ENCODE data around the gene H6PD.

The H6PD gene

DNA sequence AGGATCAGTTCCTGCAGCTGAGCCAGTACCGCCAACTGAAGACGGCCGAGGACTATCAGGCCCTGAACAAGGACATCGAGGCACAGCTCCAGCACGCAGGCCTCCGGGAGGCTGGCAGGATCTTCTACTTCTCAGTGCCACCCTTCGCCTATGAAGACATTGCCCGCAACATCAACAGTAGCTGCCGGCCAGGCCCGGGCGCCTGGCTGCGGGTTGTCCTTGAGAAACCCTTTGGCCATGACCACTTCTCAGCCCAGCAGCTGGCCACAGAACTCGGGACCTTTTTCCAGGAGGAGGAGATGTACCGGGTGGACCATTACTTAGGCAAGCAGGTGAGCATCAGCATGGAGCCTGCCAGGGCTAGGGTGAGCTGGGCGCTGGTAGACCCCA, 10.7 kb downstream of the H6PD start:
- TF ChIP-seq, protein P1, sequence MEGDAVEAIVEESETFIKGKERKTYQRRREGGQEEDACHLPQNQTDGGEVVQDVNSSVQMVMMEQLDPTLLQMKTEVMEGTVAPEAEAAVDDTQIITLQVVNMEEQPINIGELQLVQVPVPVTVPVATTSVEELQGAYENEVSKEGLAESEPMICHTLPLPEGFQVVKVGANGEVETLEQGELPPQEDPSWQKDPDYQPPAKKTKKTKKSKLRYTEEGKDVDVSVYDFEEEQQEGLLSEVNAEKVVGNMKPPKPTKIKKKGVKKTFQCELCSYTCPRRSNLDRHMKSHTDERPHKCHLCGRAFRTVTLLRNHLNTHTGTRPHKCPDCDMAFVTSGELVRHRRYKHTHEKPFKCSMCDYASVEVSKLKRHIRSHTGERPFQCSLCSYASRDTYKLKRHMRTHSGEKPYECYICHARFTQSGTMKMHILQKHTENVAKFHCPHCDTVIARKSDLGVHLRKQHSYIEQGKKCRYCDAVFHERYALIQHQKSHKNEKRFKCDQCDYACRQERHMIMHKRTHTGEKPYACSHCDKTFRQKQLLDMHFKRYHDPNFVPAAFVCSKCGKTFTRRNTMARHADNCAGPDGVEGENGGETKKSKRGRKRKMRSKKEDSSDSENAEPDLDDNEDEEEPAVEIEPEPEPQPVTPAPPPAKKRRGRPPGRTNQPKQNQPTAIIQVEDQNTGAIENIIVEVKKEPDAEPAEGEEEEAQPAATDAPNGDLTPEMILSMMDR (IDR thresholded peaks at IDR 0.05; ENCODE audit: low read depth, low read length, missing control alignments), result no peak
- no peak overlapping the region for H3K4me3 ChIP-seq (replicated peaks; ENCODE audit: low read depth, low read length)
- DNase-seq (ENCODE audit: extremely low read depth, low read depth), result no peak

DNA sequence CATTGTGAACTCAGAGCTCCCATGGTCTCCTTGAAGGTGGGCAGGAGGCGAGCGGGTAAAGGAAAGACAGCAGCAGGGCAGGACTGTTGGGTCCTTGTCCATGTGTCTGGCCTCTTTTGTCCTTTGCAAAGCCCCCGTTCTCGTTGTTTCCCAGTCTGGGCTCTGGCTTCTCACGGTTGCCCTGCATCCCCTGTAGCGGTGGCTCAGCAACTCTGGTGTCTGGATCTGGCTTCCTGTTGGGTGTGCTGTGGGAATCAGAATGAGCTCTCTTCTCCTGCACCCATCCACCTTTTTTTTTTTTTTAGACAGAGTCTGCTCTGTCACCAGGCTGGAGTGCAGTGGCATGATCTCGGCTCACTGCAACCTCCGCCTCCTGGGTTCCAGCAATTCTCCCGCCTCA, 11.1 kb downstream of the H6PD start:
- TF ChIP-seq, protein P1 (IDR thresholded peaks at IDR 0.05; ENCODE audit: low read depth, low read length, missing control alignments), result no peak
- no peak for DNase-seq (ENCODE audit: extremely low read depth, low read depth)
- no peak overlapping the region for H3K4me3 ChIP-seq (replicated peaks; ENCODE audit: low read depth, low read length)

GRCh38 chr1:9246215-9246614, 11.6 kb downstream of the H6PD start:
- TF ChIP-seq, protein P1 (IDR thresholded peaks at IDR 0.05; ENCODE audit: low read depth, low read length, missing control alignments), result no peak
- no peak for DNase-seq (ENCODE audit: extremely low read depth, low read depth)
- no peak overlapping the region for H3K4me3 ChIP-seq (replicated peaks; ENCODE audit: low read depth, low read length)

GRCh38 chr1:9246841-9247785, 12.5 kb downstream of the H6PD start:
- H3K4me3 ChIP-seq (replicated peaks; ENCODE audit: low read depth, low read length), result no peak overlapping the region
- TF ChIP-seq, protein P1 (IDR thresholded peaks at IDR 0.05; ENCODE audit: low read depth, low read length, missing control alignments), result peak; percentile 3
- no peak for DNase-seq (ENCODE audit: extremely low read depth, low read depth)

DNA sequence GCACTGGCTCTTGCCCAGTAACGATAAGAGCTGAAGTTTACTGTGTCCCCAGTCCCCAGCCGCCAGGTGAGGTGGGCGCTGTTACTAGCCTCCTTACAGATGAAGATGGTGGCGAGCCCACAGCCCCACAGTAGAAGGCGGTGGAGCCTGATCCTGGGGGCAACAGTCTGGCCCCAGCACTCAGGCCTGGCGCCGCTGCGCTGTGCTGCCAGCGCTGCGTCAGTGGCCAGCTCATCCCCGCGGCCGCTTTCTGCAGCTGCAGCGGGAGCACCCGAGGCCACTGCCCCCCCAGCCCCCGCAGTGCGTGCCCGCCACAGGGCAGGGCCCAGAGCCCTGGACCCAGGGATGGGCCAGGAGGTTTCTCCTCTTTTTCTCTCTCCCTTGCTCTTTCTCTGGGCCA, 13.3 kb downstream of the H6PD start:
- TF ChIP-seq, protein P1 (IDR thresholded peaks at IDR 0.05; ENCODE audit: low read depth, low read length, missing control alignments), result no peak
- H3K4me3 ChIP-seq (replicated peaks; ENCODE audit: low read depth, low read length), result no peak overlapping the region
- DNase-seq (ENCODE audit: extremely low read depth, low read depth), result no peak

DNA sequence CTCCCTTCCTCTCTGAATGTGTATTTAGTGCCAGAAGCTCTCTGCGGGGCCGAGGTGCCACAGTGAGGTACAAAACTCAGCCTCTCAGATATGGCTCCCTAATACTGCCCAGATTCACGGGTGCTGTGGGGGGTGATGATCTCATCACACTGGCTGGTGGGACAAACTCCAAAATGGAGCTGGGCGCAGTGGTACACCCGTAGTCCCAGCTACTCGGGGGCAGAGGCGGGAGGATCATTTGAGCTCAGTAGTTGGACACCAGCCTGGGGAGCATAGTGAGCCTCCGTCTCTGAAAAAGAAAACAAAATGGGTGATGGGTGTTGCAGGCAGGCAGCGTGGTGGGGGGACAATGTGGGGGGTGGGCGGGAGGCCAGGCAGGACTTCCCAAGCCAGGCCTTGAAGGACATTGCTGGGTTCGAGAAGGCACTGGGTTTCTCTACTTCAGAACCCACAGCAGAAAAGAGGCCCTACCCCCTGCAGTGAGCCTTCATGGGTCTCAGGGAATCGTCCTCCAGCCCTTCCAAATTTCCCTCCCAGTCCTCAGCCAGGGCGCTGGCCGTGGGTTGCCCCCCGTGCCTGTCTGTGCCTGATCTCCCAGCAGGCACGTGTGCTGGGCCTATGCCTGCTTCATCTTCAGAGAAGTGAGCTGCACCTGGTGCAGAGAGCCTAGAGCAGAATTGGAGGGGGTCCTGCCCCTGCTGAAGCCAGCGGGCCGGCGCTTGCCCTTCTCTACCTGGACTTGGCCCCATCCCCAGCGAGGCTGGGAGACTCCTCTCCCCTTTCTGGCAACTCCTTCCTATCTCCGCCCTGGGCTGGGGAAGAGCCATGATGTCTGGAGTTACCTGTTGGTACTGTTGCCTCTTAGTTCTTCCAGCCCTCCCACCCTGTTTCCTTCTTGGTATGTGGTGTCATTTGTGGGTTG, 14.0 kb downstream of the H6PD start:
- TF ChIP-seq, protein P1 (IDR thresholded peaks at IDR 0.05; ENCODE audit: low read depth, low read length, missing control alignments), result no peak

More for the DNA sequence above, 14.0 kb downstream of the H6PD start:
- H3K4me3 ChIP-seq (replicated peaks; ENCODE audit: low read depth, low read length), result no peak overlapping the region
- no peak for DNase-seq (ENCODE audit: extremely low read depth, low read depth)

All from HFF-Myc (cell line).